A673 (cell line): Measurements from ENCODE around the gene ERVK3-1.

Experiments used
- EZH2 ChIP-seq: fragments of 200-600 bp; sonication (generic); IDR thresholded peaks from 2 replicates; pipeline ENCODE4 v1.6.1; 2017; ENCODE audit warnings: borderline replicate concordance, low read depth, mild to moderate bottlenecking, mixed read lengths, antibody characterized with exemption, low read length; ENCODE audit not compliant: poor library complexity, severe bottlenecking
- TF ChIP-seq, protein P1 (sequence below): fragments of 300-800, 200-600 bp; sonication (generic); conservative IDR thresholded peaks from 2 replicates; pipeline ENCODE4 v1.5.1; 2017; ENCODE audit warnings: low read depth, mild to moderate bottlenecking, antibody characterized with exemption, low read length, moderate library complexity, mixed read lengths

GRCh38 chr19:58305065-58305931, at the start of gene ERVK3-1:
- TF ChIP-seq EZH2 = no peak
- TF ChIP-seq, protein P1, sequence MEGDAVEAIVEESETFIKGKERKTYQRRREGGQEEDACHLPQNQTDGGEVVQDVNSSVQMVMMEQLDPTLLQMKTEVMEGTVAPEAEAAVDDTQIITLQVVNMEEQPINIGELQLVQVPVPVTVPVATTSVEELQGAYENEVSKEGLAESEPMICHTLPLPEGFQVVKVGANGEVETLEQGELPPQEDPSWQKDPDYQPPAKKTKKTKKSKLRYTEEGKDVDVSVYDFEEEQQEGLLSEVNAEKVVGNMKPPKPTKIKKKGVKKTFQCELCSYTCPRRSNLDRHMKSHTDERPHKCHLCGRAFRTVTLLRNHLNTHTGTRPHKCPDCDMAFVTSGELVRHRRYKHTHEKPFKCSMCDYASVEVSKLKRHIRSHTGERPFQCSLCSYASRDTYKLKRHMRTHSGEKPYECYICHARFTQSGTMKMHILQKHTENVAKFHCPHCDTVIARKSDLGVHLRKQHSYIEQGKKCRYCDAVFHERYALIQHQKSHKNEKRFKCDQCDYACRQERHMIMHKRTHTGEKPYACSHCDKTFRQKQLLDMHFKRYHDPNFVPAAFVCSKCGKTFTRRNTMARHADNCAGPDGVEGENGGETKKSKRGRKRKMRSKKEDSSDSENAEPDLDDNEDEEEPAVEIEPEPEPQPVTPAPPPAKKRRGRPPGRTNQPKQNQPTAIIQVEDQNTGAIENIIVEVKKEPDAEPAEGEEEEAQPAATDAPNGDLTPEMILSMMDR = no peak
